Endothelial cell of umbilical vein (primary cell): ENCODE measurements around the gene PPA2.

Experiments
- CTCF ChIP-seq, 2 donors: IDR thresholded peaks; 1 replicate in 1 of 2; 2 replicates in 1 of 2; pipeline ENCODE4 v1.5.1; 2011; ENCODE audit warnings: low read length in 2 of 2, mild to moderate bottlenecking in 2 of 2, moderate library complexity in 2 of 2, control low read depth in 1 of 2, inconsistent platforms in 1 of 2, low read depth in 1 of 2; ENCODE audit not compliant: insufficient read depth in 1 of 2; ENCODE audit errors: extremely low read depth in 1 of 2
- EZH2 ChIP-seq: IDR thresholded peaks from 2 replicates; pipeline ENCODE4 v1.6.1; 2012; ENCODE audit warnings: borderline replicate concordance, low read depth, mild to moderate bottlenecking, moderate library complexity, low read length, inconsistent platforms; ENCODE audit not compliant: severe bottlenecking
- POLR2A ChIP-seq: IDR thresholded peaks from 2 replicates; pipeline ENCODE4 v1.6.1; 2012; ENCODE audit warnings: low read depth, mild to moderate bottlenecking, control low read depth, low read length
- POLR2AphosphoS5 ChIP-seq: IDR thresholded peaks from 2 replicates; pipeline ENCODE4 v1.6.1; 2012; ENCODE audit warnings: low read depth, mild to moderate bottlenecking, control low read depth, low read length, moderate library complexity; ENCODE audit not compliant: insufficient read depth
- TF ChIP-seq, protein P1 (sequence below): IDR thresholded peaks from 2 replicates; pipeline ENCODE4 v1.6.1; 2011; ENCODE audit not compliant: insufficient read depth, insufficient read length

GRCh38 chr4:105345838-105346237 lies 128.0 kb downstream of the PPA2 start:
- TF ChIP-seq CTCF (IDR thresholded peaks at IDR 0.05; ENCODE audit: extremely low read depth in 1 of 2, insufficient read depth in 1 of 2, low read depth in 1 of 2, low read length in 2 of 2): no peak
- TF ChIP-seq EZH2: no peak
- TF ChIP-seq, protein P1, sequence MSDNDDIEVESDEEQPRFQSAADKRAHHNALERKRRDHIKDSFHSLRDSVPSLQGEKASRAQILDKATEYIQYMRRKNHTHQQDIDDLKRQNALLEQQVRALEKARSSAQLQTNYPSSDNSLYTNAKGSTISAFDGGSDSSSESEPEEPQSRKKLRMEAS: no peak
- no peak for TF ChIP-seq POLR2A
- TF ChIP-seq POLR2AphosphoS5: no peak
